Testis (tissue), 2 donors: ENCODE data around the gene SLC28A1.

Source experiments
- POLR2A ChIP-seq: fragments of 450-650 bp; IDR thresholded peaks from one replicate; pipeline ENCODE4 v1.6.1; 2017; ENCODE audit warnings: antibody characterized with exemption, mild to moderate bottlenecking, moderate library complexity
- TF ChIP-seq, protein P1 (sequence below), 3 experiments: fragments of 450-650 bp in 2 of 3; fragments of 200-600 bp in 1 of 3; sonication (generic) in 1 of 3; IDR thresholded peaks; one replicate each; pipeline ENCODE4 v1.5.1; 2016 to 2019; ENCODE audit warnings: antibody characterized with exemption in 3 of 3, mild to moderate bottlenecking in 2 of 3, moderate library complexity in 1 of 3

DNA sequence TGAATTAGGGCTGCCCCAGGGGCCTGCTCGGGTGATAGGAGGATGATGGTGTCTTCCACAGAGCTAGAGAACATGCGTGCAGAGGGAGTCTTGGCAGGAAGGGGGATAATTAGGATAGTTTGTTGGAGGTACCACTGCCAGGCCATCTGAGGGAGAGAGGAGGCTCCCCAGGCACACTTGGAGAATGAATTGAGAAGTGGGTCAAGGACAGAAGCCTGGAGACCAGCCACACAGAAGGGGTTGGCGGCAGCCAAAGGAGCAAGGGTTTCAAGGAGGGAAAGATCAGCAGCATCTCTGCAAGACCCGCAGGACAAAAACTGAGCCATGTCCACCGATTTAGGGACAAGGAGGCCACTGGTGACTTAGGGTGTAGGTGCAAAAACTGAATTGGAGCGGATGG is 6.9 kb downstream of the SLC28A1 start:
- no peak for TF ChIP-seq POLR2A
- TF ChIP-seq, protein P1, sequence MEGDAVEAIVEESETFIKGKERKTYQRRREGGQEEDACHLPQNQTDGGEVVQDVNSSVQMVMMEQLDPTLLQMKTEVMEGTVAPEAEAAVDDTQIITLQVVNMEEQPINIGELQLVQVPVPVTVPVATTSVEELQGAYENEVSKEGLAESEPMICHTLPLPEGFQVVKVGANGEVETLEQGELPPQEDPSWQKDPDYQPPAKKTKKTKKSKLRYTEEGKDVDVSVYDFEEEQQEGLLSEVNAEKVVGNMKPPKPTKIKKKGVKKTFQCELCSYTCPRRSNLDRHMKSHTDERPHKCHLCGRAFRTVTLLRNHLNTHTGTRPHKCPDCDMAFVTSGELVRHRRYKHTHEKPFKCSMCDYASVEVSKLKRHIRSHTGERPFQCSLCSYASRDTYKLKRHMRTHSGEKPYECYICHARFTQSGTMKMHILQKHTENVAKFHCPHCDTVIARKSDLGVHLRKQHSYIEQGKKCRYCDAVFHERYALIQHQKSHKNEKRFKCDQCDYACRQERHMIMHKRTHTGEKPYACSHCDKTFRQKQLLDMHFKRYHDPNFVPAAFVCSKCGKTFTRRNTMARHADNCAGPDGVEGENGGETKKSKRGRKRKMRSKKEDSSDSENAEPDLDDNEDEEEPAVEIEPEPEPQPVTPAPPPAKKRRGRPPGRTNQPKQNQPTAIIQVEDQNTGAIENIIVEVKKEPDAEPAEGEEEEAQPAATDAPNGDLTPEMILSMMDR (IDR thresholded peaks at IDR 0.05): no peak
